Activated naive CD4-positive, alpha-beta T cell treated with anti-CD3 and anti-CD28 coated beads for 36 hours (primary cell): ENCODE measurements around the gene EXT2. TPM values are rescaled to one million over a fixed set of nuclear protein-coding genes. Genes with fewer than 3 reads are reported as not detected.

ENCODE experiments used
- CTCF ChIA-PET: fragments of 350-600 bp; sonication (Branson Sonifier 250); formaldehyde crosslinking; loops from one replicate; lab custom pipeline; 2021; ENCODE audit warnings: antibody characterized with exemption; lab: Charles Lee
- DNase-seq: peaks from one replicate; pipeline ENCODE4 v3.0.0-alpha.2; 2020
- H3K27ac Mint-ChIP-seq: one replicate; pipeline ENCODE4 v1.8.0; 2021; ENCODE audit warnings: mild to moderate bottlenecking, mixed read lengths
- H3K27me3 Mint-ChIP-seq: one replicate; pipeline ENCODE4 v1.8.0; 2021; ENCODE audit warnings: low read depth, mixed read lengths
- H3K36me3 Mint-ChIP-seq: one replicate; pipeline ENCODE4 v1.8.0; 2021; ENCODE audit warnings: low read depth, mixed read lengths
- H3K4me1 Mint-ChIP-seq: one replicate; pipeline ENCODE4 v1.8.0; 2021; ENCODE audit warnings: low read depth, mixed read lengths
- H3K4me3 Mint-ChIP-seq: one replicate; pipeline ENCODE4 v1.8.0; 2021; ENCODE audit warnings: mild to moderate bottlenecking, moderate library complexity, mixed read lengths
- H3K9me3 Mint-ChIP-seq: one replicate; pipeline ENCODE4 v1.8.0; 2021; ENCODE audit warnings: mixed read lengths
- intact Hi-C: fragments of 100-400 bp; cut with micrococcal nuclease; formaldehyde crosslinking; loops from one replicate; pipeline ENCODE4 v1.15.1; 2023
- total RNA-seq, 2 experiments: library from RNA; stranded (reverse); gene quantifications; one replicate each; pipeline ENCODE4 v1.2.3, GENCODE V29; 2021

The EXT2 gene
- total RNA-seq, 2 experiments from 2014 or later: 23.8 to 26.2 TPM

DNA sequence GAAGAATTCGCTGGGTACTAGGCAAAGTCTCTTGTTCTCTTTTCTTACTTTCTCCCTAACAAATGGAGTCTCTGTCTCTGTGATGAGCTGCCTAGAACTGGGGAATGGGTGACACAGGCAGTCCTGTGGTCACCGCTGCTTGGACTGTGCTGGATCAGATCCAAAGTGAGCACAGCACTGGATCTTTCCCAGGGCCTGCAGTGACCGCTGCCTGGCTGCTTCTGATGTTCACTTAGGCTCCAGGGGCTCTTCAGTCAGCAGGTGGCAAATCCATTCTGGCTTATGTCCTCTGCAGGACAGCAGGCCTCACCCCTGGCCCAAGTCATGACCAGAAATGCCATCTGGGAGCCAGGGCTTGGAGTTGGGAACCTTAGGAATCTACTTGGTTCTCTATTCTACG lies 61.5 kb downstream of the EXT2 start:
- peaks cover 2% of the 10 kb centered on the region for H3K9me3 Mint-ChIP-seq
- no peak for DNase-seq
- CTCF ChIA-PET: no interaction called here
- intact Hi-C loops: no loop called here
- H3K27ac Mint-ChIP-seq: no peak overlapping the region
- no peaks in the 10 kb centered on the region for H3K27me3 Mint-ChIP-seq
- peaks cover 14% of the 10 kb centered on the region for H3K4me1 Mint-ChIP-seq
- no peak overlapping the region for H3K4me3 Mint-ChIP-seq
- H3K36me3 Mint-ChIP-seq: peaks cover 46% of the 10 kb centered on the region

DNA sequence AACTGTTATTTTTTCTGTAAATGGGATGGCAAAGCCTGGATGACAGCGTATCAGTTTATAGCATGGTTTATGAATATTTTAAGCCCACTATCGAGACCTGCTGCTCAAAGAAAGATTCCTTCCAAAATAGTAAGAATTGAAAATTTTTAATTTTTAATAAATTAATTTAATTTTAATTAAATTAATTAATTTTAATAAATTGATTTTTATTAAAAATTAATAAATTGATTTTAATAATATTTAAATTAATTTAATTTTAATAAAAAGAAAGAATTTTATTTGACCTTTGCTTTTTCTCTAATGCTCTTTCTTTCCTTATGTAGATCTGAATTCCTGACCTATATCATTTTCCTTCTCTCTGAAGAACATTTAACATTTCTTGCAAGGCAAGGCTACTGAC lies 62.9 kb downstream of the EXT2 start:
- Mint-ChIP-seq H3K9me3 (no peaks in the 10 kb centered on the region), H3K27ac (no peak overlapping the region), H3K36me3 (peaks cover 36% of the 10 kb centered on the region), H3K4me1 (peaks cover 14% of the 10 kb centered on the region), H3K4me3 (no peak overlapping the region), H3K27me3 (no peaks in the 10 kb centered on the region)
- CTCF ChIA-PET: no interaction called here
- DNase-seq: no peak
- intact Hi-C loops: no loop called here

DNA sequence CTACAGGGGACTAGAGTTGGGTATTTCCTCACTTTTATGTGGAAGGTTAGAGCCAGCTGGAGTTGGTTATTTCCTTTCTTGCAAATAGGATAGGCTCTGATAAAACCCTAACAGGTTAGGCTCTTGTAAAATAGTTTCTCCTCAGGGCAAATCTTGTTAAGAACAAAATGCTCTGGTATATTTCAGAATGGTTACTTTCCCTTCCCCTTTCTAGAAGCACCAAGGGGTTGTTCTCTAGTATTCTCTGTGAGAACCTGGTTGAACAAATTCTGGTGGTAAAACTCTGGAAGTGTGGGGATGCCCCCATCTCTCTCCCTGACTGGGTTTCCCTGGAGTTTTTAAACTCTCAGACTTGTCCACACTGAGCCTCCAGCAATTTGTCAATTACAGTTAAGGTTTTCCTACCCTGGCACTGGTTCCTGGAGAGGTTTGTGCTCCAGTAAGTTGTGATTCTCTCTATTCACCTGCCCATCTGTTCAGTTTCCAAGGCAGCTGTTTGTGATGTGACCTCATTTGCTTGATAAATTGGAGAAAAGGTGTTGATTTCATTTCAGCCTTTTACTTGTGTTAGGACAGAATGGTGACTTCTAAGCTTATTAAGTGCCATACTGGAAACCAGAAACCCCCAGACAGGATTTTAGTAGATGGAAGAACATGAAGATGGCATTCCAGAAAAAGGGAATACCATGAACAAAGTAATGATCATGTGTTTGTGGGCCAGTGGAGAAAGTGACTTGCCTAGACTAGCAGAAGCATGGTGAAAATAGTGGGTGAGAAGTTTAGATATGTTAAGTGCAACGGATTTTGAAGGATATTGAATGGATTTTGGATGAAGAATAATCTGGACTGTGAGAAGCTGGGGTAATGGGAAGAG lies 64.6 kb downstream of the EXT2 start:
- Mint-ChIP-seq H3K4me3 (no peak overlapping the region), H3K27me3 (no peaks in the 10 kb centered on the region), H3K27ac (no peak overlapping the region), H3K36me3 (peaks cover 27% of the 10 kb centered on the region), H3K4me1 (peaks cover 14% of the 10 kb centered on the region), H3K9me3 (no peaks in the 10 kb centered on the region)
- intact Hi-C loops: no loop called here
- CTCF ChIA-PET: interaction anchor here (1.9 kb wide), 1 partner anchor 26 kb away, joined by 7 read pairs; no protein-coding TSS in a partner anchor
- no peak for DNase-seq

GRCh38 chr11:44162004-44162403 lies 66.5 kb downstream of the EXT2 start:
- Mint-ChIP-seq H3K4me3 (no peak overlapping the region), H3K27me3 (no peaks in the 10 kb centered on the region), H3K4me1 (peaks cover 14% of the 10 kb centered on the region), H3K27ac (no peak overlapping the region), H3K9me3 (no peaks in the 10 kb centered on the region), H3K36me3 (peaks cover 16% of the 10 kb centered on the region)
- intact Hi-C loops: no loop called here
- DNase-seq: no peak
- CTCF ChIA-PET: interaction anchor here (0.6 kb wide), 1 partner anchor 113 kb away, joined by 3 read pairs; no protein-coding TSS in a partner anchor

- H3K27me3 Mint-ChIP-seq: no peaks in the 10 kb centered on the region
- CTCF ChIA-PET: no interaction called here
- no peak for DNase-seq
- no peak overlapping the region for H3K27ac Mint-ChIP-seq
- no peaks in the 10 kb centered on the region for H3K9me3 Mint-ChIP-seq
- H3K4me3 Mint-ChIP-seq: no peak overlapping the region
- peaks cover 11% of the 10 kb centered on the region for H3K36me3 Mint-ChIP-seq
- peaks cover 14% of the 10 kb centered on the region for H3K4me1 Mint-ChIP-seq
- intact Hi-C loops: no loop called here
Measured at GRCh38 chr11:44162662-44163061, 67.2 kb downstream of the EXT2 start.

DNA sequence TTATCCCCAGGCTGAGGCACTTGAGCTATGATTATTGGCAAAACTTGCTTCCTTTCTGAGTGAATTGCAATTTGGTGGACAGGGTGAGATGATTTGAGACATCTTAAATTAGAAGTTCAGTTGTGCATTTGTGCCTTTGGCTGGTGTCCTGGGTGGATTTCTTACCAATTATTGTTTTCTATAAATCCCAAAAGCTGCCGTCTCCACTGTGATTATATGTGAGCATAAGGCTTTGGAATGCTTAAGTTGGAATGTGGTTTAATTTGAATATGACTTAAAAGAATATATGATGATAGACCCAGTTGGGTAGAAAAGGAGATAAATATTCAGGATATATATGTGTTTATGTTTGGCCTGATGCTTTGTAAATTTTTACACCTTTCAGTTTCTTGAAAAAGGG lies 70.0 kb downstream of the EXT2 start:
- intact Hi-C loops: no loop called here
- Mint-ChIP-seq H3K27ac (no peak overlapping the region), H3K27me3 (no peaks in the 10 kb centered on the region), H3K9me3 (no peaks in the 10 kb centered on the region), H3K4me1 (peaks cover under 1% of the 10 kb centered on the region), H3K4me3 (no peak overlapping the region), H3K36me3 (peaks cover 4% of the 10 kb centered on the region)
- no peak for DNase-seq
- CTCF ChIA-PET: interaction anchor here (0.7 kb wide), 1 partner anchor 1171 kb away, joined by 3 read pairs; no protein-coding TSS in a partner anchor

- H3K4me3 Mint-ChIP-seq: no peak overlapping the region
- no peak for DNase-seq
- H3K27me3 Mint-ChIP-seq: no peaks in the 10 kb centered on the region
- intact Hi-C loops: no loop called here
- H3K9me3 Mint-ChIP-seq: no peaks in the 10 kb centered on the region
- H3K36me3 Mint-ChIP-seq: peaks cover 6% of the 10 kb centered on the region
- no peak overlapping the region for H3K27ac Mint-ChIP-seq
- H3K4me1 Mint-ChIP-seq: no peaks in the 10 kb centered on the region
- CTCF ChIA-PET: interaction anchor here (1.4 kb wide), 1 partner anchor 13 kb away, joined by 3 read pairs; no protein-coding TSS in a partner anchor
Measured at GRCh38 chr11:44167046-44167445, 71.6 kb downstream of the EXT2 start.

DNA sequence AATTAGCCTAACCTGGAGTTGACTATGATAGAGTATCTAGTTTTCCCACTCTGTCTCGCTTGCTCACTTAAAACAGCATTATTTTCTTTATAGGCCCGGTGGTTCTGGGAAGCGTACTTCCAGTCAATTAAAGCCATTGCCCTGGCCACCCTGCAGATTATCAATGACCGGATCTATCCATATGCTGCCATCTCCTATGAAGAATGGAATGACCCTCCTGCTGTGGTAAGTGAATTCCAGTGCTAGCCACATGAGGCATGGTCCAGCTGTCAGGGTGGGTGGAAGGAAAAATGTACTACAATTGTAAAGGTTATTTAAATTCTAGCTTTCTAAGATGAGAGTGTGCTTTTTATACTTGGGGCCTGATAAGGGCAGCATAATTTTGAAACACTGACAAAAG lies 76.0 kb downstream of the EXT2 start:
- intact Hi-C loops: no loop called here
- no peaks in the 10 kb centered on the region for H3K27me3 Mint-ChIP-seq
- H3K9me3 Mint-ChIP-seq: no peaks in the 10 kb centered on the region
- peaks cover 7% of the 10 kb centered on the region for H3K36me3 Mint-ChIP-seq
- H3K27ac Mint-ChIP-seq: no peak overlapping the region
- CTCF ChIA-PET: no interaction called here
- H3K4me1 Mint-ChIP-seq: no peaks in the 10 kb centered on the region
- no peak for DNase-seq
- no peak overlapping the region for H3K4me3 Mint-ChIP-seq

DNA sequence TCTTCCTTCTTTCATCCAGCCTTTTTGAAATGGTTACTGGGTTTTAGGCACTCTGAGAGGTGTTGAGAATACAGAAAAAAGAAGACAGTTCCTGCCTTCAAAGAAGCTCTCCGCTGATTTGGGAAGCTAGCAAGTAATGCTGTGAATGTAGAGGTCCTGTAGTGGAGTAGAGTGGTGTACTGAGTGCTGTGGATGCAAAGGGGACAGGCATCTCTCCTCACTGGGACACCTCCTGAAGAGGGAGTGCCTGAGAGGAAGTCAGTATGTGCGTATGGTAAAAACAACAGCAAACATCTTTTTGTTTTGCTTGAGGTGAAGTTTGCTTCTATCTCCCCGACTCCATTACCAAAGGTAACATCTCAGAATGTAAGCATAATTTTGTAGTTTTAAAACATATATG lies 77.5 kb downstream of the EXT2 start:
- DNase-seq: no peak
- Mint-ChIP-seq H3K27ac (no peak overlapping the region), H3K4me1 (no peaks in the 10 kb centered on the region), H3K36me3 (peaks cover 9% of the 10 kb centered on the region), H3K4me3 (no peak overlapping the region), H3K27me3 (no peaks in the 10 kb centered on the region), H3K9me3 (no peaks in the 10 kb centered on the region)
- CTCF ChIA-PET: no interaction called here
- intact Hi-C loops: no loop called here

DNA sequence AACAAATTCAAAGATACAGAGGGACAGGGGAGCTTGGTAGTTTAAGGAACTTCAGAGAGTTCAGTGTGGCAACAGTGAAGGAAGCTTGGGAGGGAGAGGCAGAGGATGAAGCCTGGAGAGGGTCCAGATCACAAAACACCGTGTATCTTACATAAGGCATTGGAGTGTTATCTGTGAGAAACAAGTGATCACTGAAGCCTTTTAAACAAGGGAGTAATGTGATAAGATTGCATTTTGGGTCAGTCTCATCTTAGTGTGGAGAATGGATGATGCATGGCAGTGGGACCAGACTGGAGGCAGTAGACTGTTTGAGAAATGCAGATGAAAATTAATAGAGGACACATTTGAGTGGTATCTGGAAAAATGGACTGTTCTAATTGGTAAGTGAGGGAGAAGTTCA lies 79.4 kb downstream of the EXT2 start:
- CTCF ChIA-PET: no interaction called here
- Mint-ChIP-seq H3K27me3 (no peaks in the 10 kb centered on the region), H3K36me3 (peaks cover 9% of the 10 kb centered on the region)

GRCh38 chr11:44176546-44177213 lies 81.2 kb downstream of the EXT2 start:
- CTCF ChIA-PET: interaction anchor here (1.2 kb wide), 1 partner anchor 10 kb away, joined by 3 read pairs; no protein-coding TSS in a partner anchor
- H3K4me1 Mint-ChIP-seq: no peaks in the 10 kb centered on the region
- no peaks in the 10 kb centered on the region for H3K9me3 Mint-ChIP-seq
- no peak overlapping the region for H3K4me3 Mint-ChIP-seq
- intact Hi-C loops: no loop called here
- H3K27me3 Mint-ChIP-seq: no peaks in the 10 kb centered on the region
- no peak for DNase-seq
- no peak overlapping the region for H3K27ac Mint-ChIP-seq
- H3K36me3 Mint-ChIP-seq: peaks cover 14% of the 10 kb centered on the region

More for the DNA sequence above, 79.4 kb downstream of the EXT2 start:
- Mint-ChIP-seq H3K4me1 (no peaks in the 10 kb centered on the region), H3K9me3 (no peaks in the 10 kb centered on the region), H3K27ac (no peak overlapping the region), H3K4me3 (no peak overlapping the region)
- no peak for DNase-seq
- intact Hi-C loops: no loop called here

- H3K27me3 Mint-ChIP-seq: no peaks in the 10 kb centered on the region
- CTCF ChIA-PET: no interaction called here
- intact Hi-C loops: no loop called here
- no peak overlapping the region for H3K27ac Mint-ChIP-seq
- H3K4me3 Mint-ChIP-seq: no peak overlapping the region
- H3K4me1 Mint-ChIP-seq: no peaks in the 10 kb centered on the region
- peaks cover 11% of the 10 kb centered on the region for H3K36me3 Mint-ChIP-seq
- H3K9me3 Mint-ChIP-seq: no peaks in the 10 kb centered on the region
- DNase-seq: no peak
Measured at GRCh38 chr11:44177905-44178304, 82.4 kb downstream of the EXT2 start.
